Prostate gland (tissue), 2 donors: ENCODE data around the gene ZBTB21.

Source experiments
- CTCF ChIP-seq, 4 experiments: fragments of 200-600 bp in 2 of 4; fragments of 450-650 bp in 2 of 4; sonication (generic) in 2 of 4; IDR thresholded peaks; 1 replicate in 3 of 4; 2 replicates in 1 of 4; pipeline ENCODE4 v1.5.1; 2016 to 2019; ENCODE audit warnings: antibody characterized with exemption in 4 of 4, mild to moderate bottlenecking in 2 of 4, moderate library complexity in 2 of 4
- POLR2A ChIP-seq: fragments of 450-650 bp; IDR thresholded peaks from one replicate; pipeline ENCODE4 v1.6.1; 2016; ENCODE audit warnings: antibody characterized with exemption, mild to moderate bottlenecking
- POLR2AphosphoS5 ChIP-seq: sonication (generic); formaldehyde crosslinking; IDR thresholded peaks from one replicate; pipeline ENCODE4 v1.6.1; 2017; ENCODE audit warnings: antibody characterized with exemption

GRCh38 chr21:41979335-41979734 is 30.8 kb downstream of the ZBTB21 start:
- no peak for TF ChIP-seq CTCF (IDR thresholded peaks at IDR 0.05)
- TF ChIP-seq POLR2AphosphoS5 = no peak
- TF ChIP-seq POLR2A = no peak
